ENCODE results near the gene RRP1.

RRP1 gene

GRCh38 chr21:43789276-43790009, at the start of gene RRP1:
RRP1 (plus strand) TSS chr21:43789577; CDS start chr21:43789630, 53 bp downstream.
- TF ChIP-seq EZH2 (IDR thresholded peaks at IDR 0.05; ENCODE audit: borderline replicate concordance, low read length) (no peak), CTCF (IDR thresholded peaks at IDR 0.05; ENCODE audit: low read length) (peak; percentile 87)
- Histone ChIP-seq H3K9ac (ENCODE audit: low read length) (peak within 1 kb of the TSS; percentile 97), H3K9me3 (ENCODE audit: low read length) (no peaks in the 10 kb centered on the region), H3F3A (ENCODE audit: insufficient read depth, low read length) (no peaks in the 10 kb centered on the region), H3K4me3 (ENCODE audit: low read depth, low read length, poor library complexity, severe bottlenecking) (peak within 1 kb of the TSS; percentile 95), H4K20me1 (ENCODE audit: insufficient read depth, low read length) (no peaks in the 10 kb centered on the region), H3K27me3 (ENCODE audit: insufficient read depth, low read length) (no peaks in the 10 kb centered on the region), H3K79me2 (ENCODE audit: insufficient read depth, low read length) (peaks cover 21% of the 10 kb centered on the region), H3K9me2 (ENCODE audit: low read depth, low read length) (no peaks in the 10 kb centered on the region), H2AFZ (ENCODE audit: low read length) (no peak within 1 kb of the TSS), H3K4me2 (ENCODE audit: low read length) (peak within 1 kb of the TSS; percentile 75), H3K27ac (ENCODE audit: low read depth, low read length, poor library complexity, severe bottlenecking) (peak within 1 kb of the TSS; percentile 77), H3K36me3 (ENCODE audit: insufficient read depth, low read length) (peaks cover 40% of the 10 kb centered on the region), H3K4me1 (ENCODE audit: insufficient read depth, low read length, severe bottlenecking) (peaks cover 20% of the 10 kb centered on the region)

- no peak overlapping the region for H2AFZ ChIP-seq (ENCODE audit: low read length)
- no peaks in the 10 kb centered on the region for H3K9me3 ChIP-seq (ENCODE audit: low read length)
- no peak overlapping the region for H3K4me2 ChIP-seq (ENCODE audit: low read length)
- H3K27ac ChIP-seq (ENCODE audit: low read depth, low read length, poor library complexity, severe bottlenecking) = no peak overlapping the region
- no peak overlapping the region for H3K9ac ChIP-seq (ENCODE audit: low read length)
- no peaks in the 10 kb centered on the region for H3K9me2 ChIP-seq (ENCODE audit: low read depth, low read length)
- no peaks in the 10 kb centered on the region for H3K79me2 ChIP-seq (ENCODE audit: insufficient read depth, low read length)
- TF ChIP-seq CTCF (IDR thresholded peaks at IDR 0.05; ENCODE audit: low read length) (no peak), EZH2 (IDR thresholded peaks at IDR 0.05; ENCODE audit: borderline replicate concordance, low read length) (no peak)
- H3K4me1 ChIP-seq (ENCODE audit: insufficient read depth, low read length, severe bottlenecking) = no peaks in the 10 kb centered on the region
- no peak overlapping the region for H3K4me3 ChIP-seq (ENCODE audit: low read depth, low read length, poor library complexity, severe bottlenecking)
- H3F3A ChIP-seq (ENCODE audit: insufficient read depth, low read length) = no peaks in the 10 kb centered on the region
- H3K27me3 ChIP-seq (ENCODE audit: insufficient read depth, low read length) = no peaks in the 10 kb centered on the region
- H3K36me3 ChIP-seq (ENCODE audit: insufficient read depth, low read length) = peaks cover 22% of the 10 kb centered on the region
- H4K20me1 ChIP-seq (ENCODE audit: insufficient read depth, low read length) = no peaks in the 10 kb centered on the region
Measured at GRCh38 chr21:43739621-43740435, 49.5 kb upstream of the RRP1 start.

GRCh38 chr21:43740497-43741156, 48.8 kb upstream of the RRP1 start:
- H3K4me2 ChIP-seq (ENCODE audit: low read length) = no peak overlapping the region
- H3K27ac ChIP-seq (ENCODE audit: low read depth, low read length, poor library complexity, severe bottlenecking) = no peak overlapping the region

More at GRCh38 chr21:43740497-43741156, 48.8 kb upstream of the RRP1 start:
- no peaks in the 10 kb centered on the region for H3K9me3 ChIP-seq (ENCODE audit: low read length)
- no peaks in the 10 kb centered on the region for H3K79me2 ChIP-seq (ENCODE audit: insufficient read depth, low read length)
- H3K4me3 ChIP-seq (ENCODE audit: low read depth, low read length, poor library complexity, severe bottlenecking) = no peak overlapping the region
- H3K27me3 ChIP-seq (ENCODE audit: insufficient read depth, low read length) = no peaks in the 10 kb centered on the region
- no peaks in the 10 kb centered on the region for H3K4me1 ChIP-seq (ENCODE audit: insufficient read depth, low read length, severe bottlenecking)
- no peaks in the 10 kb centered on the region for H3F3A ChIP-seq (ENCODE audit: insufficient read depth, low read length)
- peaks cover 24% of the 10 kb centered on the region for H3K36me3 ChIP-seq (ENCODE audit: insufficient read depth, low read length)
- no peaks in the 10 kb centered on the region for H4K20me1 ChIP-seq (ENCODE audit: insufficient read depth, low read length)
- H3K9ac ChIP-seq (ENCODE audit: low read length) = no peak overlapping the region
- TF ChIP-seq EZH2 (IDR thresholded peaks at IDR 0.05; ENCODE audit: borderline replicate concordance, low read length) (no peak), CTCF (IDR thresholded peaks at IDR 0.05; ENCODE audit: low read length) (no peak)
- H3K9me2 ChIP-seq (ENCODE audit: low read depth, low read length) = no peaks in the 10 kb centered on the region
- no peak overlapping the region for H2AFZ ChIP-seq (ENCODE audit: low read length)

All from OCI-LY1 (cell line).